ENCODE measurements around the gene PICALM.

DNA sequence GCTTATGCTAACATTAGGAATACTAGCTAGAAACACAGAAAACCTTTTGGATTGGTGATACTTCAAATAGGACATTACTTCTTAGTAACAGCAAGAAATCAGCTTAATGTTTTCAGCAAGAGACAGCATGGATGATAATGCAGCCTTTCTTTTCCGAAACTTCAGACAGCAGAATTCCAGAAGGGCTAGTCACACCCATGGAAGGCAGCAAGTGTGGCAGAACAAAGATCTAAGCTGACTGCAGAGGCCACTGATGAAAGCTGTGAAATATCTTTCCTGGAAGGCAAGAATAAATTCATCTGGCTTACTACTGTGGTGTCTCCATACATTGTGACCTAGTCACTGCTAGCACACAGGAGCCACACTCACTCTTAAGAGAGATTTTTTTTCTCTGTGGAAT is 113.4 kb downstream of the PICALM start:
- no peak for TF ChIP-seq CTCF (IDR thresholded peaks at IDR 0.05)
- peak; percentile 36 for TF ChIP-seq POLR2AphosphoS5 (IDR thresholded peaks at IDR 0.05)
- no peak for TF ChIP-seq POLR2A (IDR thresholded peaks at IDR 0.05)

Data from gastroesophageal sphincter (tissue), 3 donors.